Liver (tissue), 9 donors: ENCODE measurements around the gene EPM2A. TPM values are rescaled to one million over a fixed set of nuclear protein-coding genes. Genes with fewer than 3 reads are reported as not detected.

Source experiments
- DNase-seq: peaks from one replicate; pipeline ENCODE4 v3.0.0-alpha.2; 2017; ENCODE audit warnings: low spot score
- H3K27ac ChIP-seq, 2 donors: one replicate each; pipeline ENCODE4 v1.7.0; 2013; ENCODE audit warnings: inconsistent platforms in 2 of 2, low read length in 2 of 2, control low read depth in 1 of 2, low read depth in 1 of 2, mild to moderate bottlenecking in 1 of 2
- H3K27me3 ChIP-seq, 4 donors: one replicate each; pipeline versions ENCODE4 v1.6.1 to v1.7.0; 2013; ENCODE audit warnings: low read length in 3 of 4, inconsistent platforms in 1 of 4, mild to moderate bottlenecking in 1 of 4, moderate library complexity in 1 of 4; ENCODE audit not compliant: control insufficient read depth in 4 of 4, insufficient read depth in 4 of 4
- H3K36me3 ChIP-seq, 4 donors: one replicate each; pipeline versions ENCODE4 v1.6.1 to v1.7.0; 2013; ENCODE audit warnings: low read length in 3 of 4, mild to moderate bottlenecking in 3 of 4, low read depth in 1 of 4, moderate library complexity in 1 of 4; ENCODE audit not compliant: control insufficient read depth in 4 of 4, insufficient read depth in 3 of 4
- H3K4me1 ChIP-seq, 4 donors: one replicate each; pipeline versions ENCODE4 v1.6.1 to v1.7.0; 2013; ENCODE audit warnings: low read length in 3 of 4, mild to moderate bottlenecking in 3 of 4, moderate library complexity in 1 of 4; ENCODE audit not compliant: control insufficient read depth in 4 of 4, insufficient read depth in 4 of 4
- H3K4me3 ChIP-seq, 3 donors: one replicate each; pipeline versions ENCODE4 v1.6.1 to v1.7.0; 2013; ENCODE audit warnings: low read length in 3 of 3, control low read depth in 1 of 3, low read depth in 1 of 3, mild to moderate bottlenecking in 1 of 3
- H3K9ac ChIP-seq, 2 donors: one replicate each; pipeline ENCODE4 v1.7.0; 2013; ENCODE audit warnings: low read length in 2 of 2, mild to moderate bottlenecking in 2 of 2, moderate library complexity in 2 of 2, control low read depth in 1 of 2, low read depth in 1 of 2
- H3K9me3 ChIP-seq, 4 donors: one replicate each; pipeline versions ENCODE4 v1.6.1 to v1.7.0; 2013; ENCODE audit warnings: low read length in 3 of 4; ENCODE audit not compliant: control insufficient read depth in 4 of 4
- CTCF ChIP-seq: fragments of 150-350 bp; IDR thresholded peaks from 2 replicates; pipeline ENCODE4 v1.5.1; 2017; ENCODE audit warnings: improper control_type of control experiment, low read depth, low read length; ENCODE audit not compliant: missing input control
- EGR1 ChIP-seq, 2 donors: IDR thresholded peaks; 2 replicates each; pipeline ENCODE4 v1.6.1; 2016 to 2018; ENCODE audit warnings: antibody characterized with exemption in 2 of 2, low read depth in 2 of 2
- FOXA1 ChIP-seq: IDR thresholded peaks from 2 replicates; pipeline ENCODE4 v1.6.1; 2016; ENCODE audit warnings: antibody characterized with exemption
- FOXA2 ChIP-seq: IDR thresholded peaks from 2 replicates; pipeline ENCODE4 v1.6.1; 2016; ENCODE audit warnings: antibody characterized with exemption
- GABPA ChIP-seq, 2 donors: IDR thresholded peaks in 1 of 2; conservative IDR thresholded peaks in 1 of 2; 2 replicates each; pipeline ENCODE4 v1.6.1; 2016; ENCODE audit warnings: antibody characterized with exemption in 2 of 2, mild to moderate bottlenecking in 1 of 2, moderate library complexity in 1 of 2
- HNF4A ChIP-seq, 2 donors: conservative IDR thresholded peaks; 2 replicates each; pipeline ENCODE4 v1.6.1; 2016; ENCODE audit warnings: antibody characterized with exemption in 2 of 2, mild to moderate bottlenecking in 2 of 2
- HNF4G ChIP-seq: IDR thresholded peaks from 2 replicates; pipeline ENCODE4 v1.6.1; 2016; ENCODE audit warnings: antibody characterized with exemption
- JUND ChIP-seq, 2 donors: IDR thresholded peaks; 2 replicates each; pipeline ENCODE4 v1.6.1; 2016; ENCODE audit warnings: antibody characterized with exemption in 2 of 2
- NR2F2 ChIP-seq: IDR thresholded peaks from 2 replicates; pipeline ENCODE4 v1.6.1; 2016; ENCODE audit warnings: antibody characterized with exemption
- RAD21 ChIP-seq, 2 donors: IDR thresholded peaks; 2 replicates each; pipeline ENCODE4 v1.6.1; 2016; ENCODE audit warnings: antibody characterized with exemption in 2 of 2, mild to moderate bottlenecking in 2 of 2
- REST ChIP-seq: IDR thresholded peaks from 2 replicates; pipeline ENCODE4 v1.6.1; 2016; ENCODE audit warnings: antibody characterized with exemption, mild to moderate bottlenecking
- RXRA ChIP-seq, 2 donors: IDR thresholded peaks; 2 replicates each; pipeline ENCODE4 v1.6.1; 2017 to 2018; ENCODE audit warnings: antibody characterized with exemption in 2 of 2, mild to moderate bottlenecking in 1 of 2
- SP1 ChIP-seq: IDR thresholded peaks from 2 replicates; pipeline ENCODE4 v1.6.1; 2018; ENCODE audit warnings: antibody characterized with exemption, mild to moderate bottlenecking
- TAF1 ChIP-seq: conservative IDR thresholded peaks from 2 replicates; pipeline ENCODE4 v1.6.1; 2016; ENCODE audit warnings: antibody characterized with exemption, mild to moderate bottlenecking
- YY1 ChIP-seq: IDR thresholded peaks from 2 replicates; pipeline ENCODE4 v1.6.1; 2016; ENCODE audit warnings: antibody characterized with exemption, mild to moderate bottlenecking
- ZBTB33 ChIP-seq: IDR thresholded peaks from 2 replicates; pipeline ENCODE4 v1.6.1; 2016; ENCODE audit warnings: antibody characterized with exemption
- WGBS: extraction: QIAGEN DNeasy Blood & Tissue Kit; methylation state at CpG from one replicate; pipeline ENCODE4 v1.1.7; 2013; 5-methylcytosine and 5-hydroxymethylcytosine counted together
- polyA plus RNA-seq, 2 donors: library from polyadenylated mRNA; stranded (reverse) in 1 of 2; unstranded in 1 of 2; fragments of 200-250 nt in 1 of 2; fragments of >200 nt in 1 of 2; fragmentation: Nextera tagmentation in 1 of 2; extraction: Ambion mirVana in 1 of 2; gene quantifications; one replicate each; pipeline versions ENCODE4 v1.2.1 to v1.2.3, GENCODE V29; 2013 to 2015
- total RNA-seq, 2 donors: library from RNA; depleted of rRNA; stranded (reverse); fragments of >200 nt; gene quantifications; one replicate each; pipeline ENCODE4 v1.2.3, GENCODE V29; 2014
- TF ChIP-seq, protein P1 (sequence below): IDR thresholded peaks from 2 replicates; pipeline ENCODE4 v1.6.1; 2016; ENCODE audit warnings: antibody characterized with exemption
- TF ChIP-seq, protein P2 (sequence below): IDR thresholded peaks from 2 replicates; pipeline ENCODE4 v1.6.1; 2016; ENCODE audit warnings: antibody characterized with exemption
- donor health status: healthy.
- donor health status: healthy.
- donor health status: healthy.
- donor health status: healthy.
- donor health status: healthy.

The EPM2A gene
- total and polyA plus RNA-seq, 4 donors = 3.7 to 13.0 (median 5.1) TPM

- no peak overlapping the region for H3K9ac ChIP-seq
- H3K27me3 ChIP-seq = no peaks in the 10 kb centered on the region
- no peak for DNase-seq
- peaks cover 0 to 2% (median 0%) of the 10 kb centered on the region in 4 donors for H3K4me1 ChIP-seq
- H3K36me3 ChIP-seq = peaks cover 0 to 3% (median 0%) of the 10 kb centered on the region in 4 donors
- no peak overlapping the region for H3K27ac ChIP-seq
- TF ChIP-seq JUND (IDR thresholded peaks at IDR 0.05) (no peak), TAF1 (no peak), REST (no peak), NR2F2 (no peak), GABPA (IDR thresholded peaks at IDR 0.05 in 1 of 2, conservative IDR thresholded peaks at IDR 0.05 in 1 of 2) (no peak), YY1 (no peak), RAD21 (IDR thresholded peaks at IDR 0.05) (no peak), FOXA1 (no peak), HNF4A (conservative IDR thresholded peaks at IDR 0.05) (no peak), FOXA2 (no peak), EGR1 (IDR thresholded peaks at IDR 0.05; ENCODE audit: low read depth in 2 of 2) (no peak), CTCF (no peak), RXRA (IDR thresholded peaks at IDR 0.05) (no peak), ZBTB33 (no peak), HNF4G (no peak), SP1 (no peak)
- TF ChIP-seq, protein P1, sequence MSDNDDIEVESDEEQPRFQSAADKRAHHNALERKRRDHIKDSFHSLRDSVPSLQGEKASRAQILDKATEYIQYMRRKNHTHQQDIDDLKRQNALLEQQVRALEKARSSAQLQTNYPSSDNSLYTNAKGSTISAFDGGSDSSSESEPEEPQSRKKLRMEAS = no peak
- TF ChIP-seq, protein P2, sequence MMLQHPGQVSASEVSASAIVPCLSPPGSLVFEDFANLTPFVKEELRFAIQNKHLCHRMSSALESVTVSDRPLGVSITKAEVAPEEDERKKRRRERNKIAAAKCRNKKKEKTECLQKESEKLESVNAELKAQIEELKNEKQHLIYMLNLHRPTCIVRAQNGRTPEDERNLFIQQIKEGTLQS = no peak
- WGBS = 90% methylated on average over 5 of the region's 5 CpGs
- H3K9me3 ChIP-seq = no peaks in the 10 kb centered on the region
- H3K4me3 ChIP-seq = no peak overlapping the region
Measured at GRCh38 chr6:145673504-145673903, 61.8 kb downstream of the EPM2A start.
